Ishikawa (cell line): ENCODE measurements around the gene MBOAT2.

Experiments
- CEBPB ChIP-seq: IDR thresholded peaks from 2 replicates; pipeline ENCODE4 v1.6.1; 2012
- CREB1 ChIP-seq: IDR thresholded peaks from 2 replicates; pipeline ENCODE4 v1.6.1; 2012; ENCODE audit warnings: low read depth
- EGR1 ChIP-seq: IDR thresholded peaks from 2 replicates; pipeline ENCODE4 v1.6.1; 2012
- EP300 ChIP-seq: IDR thresholded peaks from 2 replicates; pipeline ENCODE4 v1.6.1; 2012; ENCODE audit warnings: borderline replicate concordance
- FOXM1 ChIP-seq: IDR thresholded peaks from 2 replicates; pipeline ENCODE4 v1.6.1; 2012; ENCODE audit warnings: low read depth, borderline replicate concordance
- NFIC ChIP-seq: IDR thresholded peaks from 2 replicates; pipeline ENCODE4 v1.6.1; 2012
- RAD21 ChIP-seq: IDR thresholded peaks from 2 replicates; pipeline ENCODE4 v1.6.1; 2012; ENCODE audit warnings: low read depth
- REST ChIP-seq: IDR thresholded peaks from 2 replicates; pipeline ENCODE4 v1.6.1; 2012; ENCODE audit warnings: low read depth, mild to moderate bottlenecking
- TAF1 ChIP-seq: IDR thresholded peaks from 2 replicates; pipeline ENCODE4 v1.6.1; 2012; ENCODE audit warnings: low read depth, mild to moderate bottlenecking
- TCF12 ChIP-seq: IDR thresholded peaks from 2 replicates; pipeline ENCODE4 v1.6.1; 2012; ENCODE audit warnings: low read depth
- TEAD4 ChIP-seq: IDR thresholded peaks from 2 replicates; pipeline ENCODE4 v1.6.1; 2012
- USF1 ChIP-seq: IDR thresholded peaks from 2 replicates; pipeline ENCODE4 v1.6.1; 2012
- YY1 ChIP-seq: IDR thresholded peaks from 2 replicates; pipeline ENCODE4 v1.6.1; 2012; ENCODE audit warnings: low read depth
- ZBTB7A ChIP-seq: IDR thresholded peaks from 2 replicates; pipeline ENCODE4 v1.6.1; 2012; ENCODE audit warnings: low read depth
- TF ChIP-seq, protein P1 (sequence below): IDR thresholded peaks from 2 replicates; pipeline ENCODE4 v1.6.1; 2012

Gene MBOAT2

DNA sequence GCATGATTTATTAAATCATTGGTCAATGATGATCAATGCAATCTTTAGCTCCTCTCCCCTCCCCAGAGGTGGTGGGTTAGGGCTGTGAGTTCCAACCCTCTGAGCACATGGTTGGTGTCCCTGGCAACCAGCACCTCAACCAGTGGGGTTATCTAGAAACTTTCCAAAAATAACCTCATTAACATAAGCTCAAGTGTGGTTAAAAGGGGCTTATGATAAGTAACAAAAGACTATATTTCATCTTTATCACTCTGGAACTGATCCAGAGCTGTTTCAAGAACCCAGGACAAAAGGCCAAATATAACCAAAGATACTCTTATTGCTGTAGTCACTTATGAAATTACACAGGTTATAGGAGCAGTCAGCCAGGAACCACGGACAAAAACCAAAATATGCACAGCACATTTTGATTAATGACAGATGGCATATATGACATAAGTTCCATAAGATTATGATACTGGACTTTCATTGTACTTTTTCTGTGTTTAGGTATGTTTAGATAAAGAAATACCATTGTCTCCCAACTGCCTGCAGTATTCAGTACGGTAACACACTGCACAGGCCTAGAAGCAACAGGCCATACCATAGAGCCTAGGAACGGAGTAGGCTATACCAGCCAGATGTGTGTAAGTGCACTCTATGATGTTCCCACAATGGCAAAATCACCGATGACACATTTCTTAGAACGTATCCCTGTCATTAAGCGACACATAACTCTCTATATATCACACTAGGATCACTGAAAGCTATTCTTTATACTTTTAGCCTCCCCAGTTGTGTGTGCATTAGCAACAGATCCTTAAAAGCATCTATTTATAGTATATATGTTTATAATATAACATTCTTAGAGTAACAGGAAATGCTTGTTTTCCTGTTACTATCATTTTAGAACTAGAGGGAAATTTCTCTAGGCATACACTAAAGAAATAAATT lies 197.9 kb downstream of the MBOAT2 start:
- TF ChIP-seq TAF1 (no peak), YY1 (no peak), RAD21 (no peak), TCF12 (no peak), USF1 (no peak), EP300 (no peak), NFIC (no peak), ZBTB7A (no peak), TEAD4 (no peak), REST (no peak), CREB1 (no peak), CEBPB (no peak)
- TF ChIP-seq, protein P1, sequence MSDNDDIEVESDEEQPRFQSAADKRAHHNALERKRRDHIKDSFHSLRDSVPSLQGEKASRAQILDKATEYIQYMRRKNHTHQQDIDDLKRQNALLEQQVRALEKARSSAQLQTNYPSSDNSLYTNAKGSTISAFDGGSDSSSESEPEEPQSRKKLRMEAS = no peak

DNA sequence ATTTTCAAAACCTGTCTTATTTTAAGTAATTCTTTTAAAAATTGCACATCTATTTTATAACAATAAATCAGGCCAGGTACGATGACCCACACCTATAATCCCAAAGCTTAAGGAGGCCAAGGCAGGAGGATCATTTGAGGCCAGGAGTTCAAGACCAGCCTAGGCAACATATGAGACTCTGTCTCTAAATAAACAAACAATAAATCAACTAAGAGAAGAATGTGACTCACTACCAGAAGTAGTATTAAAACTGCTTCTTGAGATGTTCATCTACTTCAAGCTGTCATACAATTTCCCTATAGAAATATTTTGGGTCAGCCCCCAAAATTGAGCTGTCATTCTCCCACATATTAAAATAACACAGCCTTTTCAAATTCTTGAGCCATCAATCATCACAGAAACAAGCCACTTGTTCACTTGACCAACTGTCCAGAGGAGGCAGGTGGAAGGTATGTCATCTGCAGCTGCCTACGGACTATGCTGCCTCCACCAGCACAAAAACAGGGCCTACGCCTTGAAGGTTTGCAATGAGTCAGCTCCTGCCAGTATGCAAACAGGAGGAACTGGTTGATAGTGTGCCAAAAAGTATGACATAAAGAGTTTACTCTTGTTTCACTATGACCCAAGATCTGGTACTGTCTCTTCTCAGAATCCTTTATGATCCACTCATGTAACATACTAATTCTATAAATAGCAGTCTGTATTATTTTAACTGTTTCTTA lies 199.7 kb downstream of the MBOAT2 start:
- TF ChIP-seq ZBTB7A = no peak
- TF ChIP-seq TEAD4 = peak; percentile 43; the same call in 1 of the 2 replicates
- TF ChIP-seq NFIC = peak; percentile 82
- no peak for TF ChIP-seq CREB1
- no peak for TF ChIP-seq TAF1
- TF ChIP-seq FOXM1 = no peak
- TF ChIP-seq YY1 = no peak
- no peak for TF ChIP-seq EP300
- no peak for TF ChIP-seq USF1
- TF ChIP-seq EGR1 = no peak
- TF ChIP-seq, protein P1 = no peak
- TF ChIP-seq TCF12 = no peak
- peak; percentile 31; the same call in 1 of the 2 replicates for TF ChIP-seq RAD21
- TF ChIP-seq REST = no peak
- no peak for TF ChIP-seq CEBPB

DNA sequence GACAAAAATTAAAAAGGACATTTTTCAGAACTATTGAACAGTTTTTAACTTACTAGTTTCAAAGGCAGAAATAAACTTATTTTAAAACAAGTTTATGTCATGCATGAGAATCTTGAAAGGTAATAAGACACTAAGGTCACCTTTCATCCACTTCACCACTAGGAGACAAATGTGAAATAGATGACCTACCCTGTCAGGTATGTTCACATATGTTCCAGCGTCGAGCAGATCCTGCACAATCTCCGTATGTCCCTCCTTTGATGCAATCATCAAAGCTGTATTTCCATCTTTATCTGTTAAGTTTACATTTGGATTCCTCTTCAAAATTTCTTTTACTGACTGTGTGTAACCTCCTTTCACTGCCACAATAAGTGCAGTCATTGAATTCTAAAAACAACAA lies 200.7 kb downstream of the MBOAT2 start:
- TF ChIP-seq YY1 (no peak), EGR1 (no peak), TEAD4 (no peak), CREB1 (no peak), NFIC (no peak), CEBPB (no peak), ZBTB7A (no peak), TAF1 (no peak), REST (no peak), TCF12 (no peak), EP300 (no peak), USF1 (no peak), RAD21 (no peak), FOXM1 (no peak)
- TF ChIP-seq, protein P1 = no peak
